Measurements from ENCODE around the gene ZNF845.

- TF ChIP-seq, protein P1, sequence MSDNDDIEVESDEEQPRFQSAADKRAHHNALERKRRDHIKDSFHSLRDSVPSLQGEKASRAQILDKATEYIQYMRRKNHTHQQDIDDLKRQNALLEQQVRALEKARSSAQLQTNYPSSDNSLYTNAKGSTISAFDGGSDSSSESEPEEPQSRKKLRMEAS (IDR thresholded peaks at IDR 0.05; ENCODE audit: insufficient read depth, insufficient read length): no peak
- no peak for TF ChIP-seq MYC (IDR thresholded peaks at IDR 0.05; ENCODE audit: low read depth, low read length)
Measured at GRCh38 chr19:53389571-53389970, 56.0 kb downstream of the ZNF845 start.

All from endothelial cell of umbilical vein (primary cell).